OCI-LY1 (cell line): ENCODE results near the gene CBLB.

Experiments
- EZH2 ChIP-seq: fragments of 200-600 bp; sonication (generic), shearing (Covaris generic); IDR thresholded peaks from 2 replicates; pipeline ENCODE4 v1.8.0; 2017; ENCODE audit warnings: borderline replicate concordance, mixed run types, mild to moderate bottlenecking, antibody characterized with exemption, low read length, moderate library complexity, mixed read lengths
- TF ChIP-seq, protein P1 (sequence below): fragments of 200-600 bp; sonication (generic), shearing (Covaris generic); IDR thresholded peaks from 2 replicates; pipeline ENCODE4 v1.5.1; 2017; ENCODE audit warnings: mild to moderate bottlenecking, antibody characterized with exemption, low read length, moderate library complexity, mixed read lengths

DNA sequence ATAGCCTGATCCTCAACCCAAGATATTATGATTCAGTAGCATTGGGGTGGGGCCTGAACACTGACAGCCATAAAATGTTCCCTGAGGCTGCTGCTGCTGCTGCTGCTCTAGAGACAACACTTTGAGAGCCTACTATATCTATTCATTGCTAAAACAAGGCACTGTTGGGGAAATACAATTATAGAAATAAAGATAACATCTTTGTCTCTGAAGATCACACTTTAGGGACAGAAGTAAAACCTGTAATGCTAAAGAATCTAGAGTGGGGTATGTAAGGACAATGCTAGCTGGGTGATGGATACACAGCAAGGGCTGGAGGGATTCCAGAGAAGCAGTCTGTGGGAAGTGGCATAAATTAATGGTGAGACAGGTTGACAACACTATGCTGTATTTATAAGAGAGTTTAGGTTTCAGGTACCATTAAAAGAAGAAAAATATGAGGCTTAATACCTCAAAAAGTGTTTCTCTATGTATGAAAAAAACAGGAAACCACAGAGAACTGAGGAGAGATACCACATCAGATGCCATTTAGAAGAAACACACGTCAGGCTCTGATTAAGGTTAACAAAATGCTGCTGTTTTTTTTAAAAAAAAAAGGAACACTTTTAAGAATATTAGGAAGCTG lies 115.9 kb downstream of the CBLB start:
- TF ChIP-seq, protein P1, sequence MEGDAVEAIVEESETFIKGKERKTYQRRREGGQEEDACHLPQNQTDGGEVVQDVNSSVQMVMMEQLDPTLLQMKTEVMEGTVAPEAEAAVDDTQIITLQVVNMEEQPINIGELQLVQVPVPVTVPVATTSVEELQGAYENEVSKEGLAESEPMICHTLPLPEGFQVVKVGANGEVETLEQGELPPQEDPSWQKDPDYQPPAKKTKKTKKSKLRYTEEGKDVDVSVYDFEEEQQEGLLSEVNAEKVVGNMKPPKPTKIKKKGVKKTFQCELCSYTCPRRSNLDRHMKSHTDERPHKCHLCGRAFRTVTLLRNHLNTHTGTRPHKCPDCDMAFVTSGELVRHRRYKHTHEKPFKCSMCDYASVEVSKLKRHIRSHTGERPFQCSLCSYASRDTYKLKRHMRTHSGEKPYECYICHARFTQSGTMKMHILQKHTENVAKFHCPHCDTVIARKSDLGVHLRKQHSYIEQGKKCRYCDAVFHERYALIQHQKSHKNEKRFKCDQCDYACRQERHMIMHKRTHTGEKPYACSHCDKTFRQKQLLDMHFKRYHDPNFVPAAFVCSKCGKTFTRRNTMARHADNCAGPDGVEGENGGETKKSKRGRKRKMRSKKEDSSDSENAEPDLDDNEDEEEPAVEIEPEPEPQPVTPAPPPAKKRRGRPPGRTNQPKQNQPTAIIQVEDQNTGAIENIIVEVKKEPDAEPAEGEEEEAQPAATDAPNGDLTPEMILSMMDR: no peak
- no peak for TF ChIP-seq EZH2
